ENCODE measurements around the gene IL34. TPM values are rescaled to one million over a fixed set of nuclear protein-coding genes. Genes with fewer than 3 reads are reported as not detected.
"Not testable (repeated sequence)": the region's sequence is repeated elsewhere in the genome, so short reads cannot be mapped to it uniquely, and the experiment has no call there.

Gene IL34
- polyA plus RNA-seq, 2 of the 4 experiments (the other 2 are of a cell fraction) = 0.25 to 0.40 TPM

- CTCF ChIA-PET = interaction anchor here (2.4 to 3.5 kb wide), 2 partner anchors 18 to 21 kb away, joined by 7 to 22 read pairs; no protein-coding TSS in a partner anchor
- FAIRE-seq = no peak
- POLR2A ChIA-PET = no interaction called here
- ATAC-seq = no peak
- DNase-seq (ENCODE audit: low read depth in 1 of 2, low spot score in 1 of 2) = no peak
- 85% methylated on average over 5 of the region's 5 CpGs for WGBS (ENCODE audit: missing lambda C conversion rate)
- Histone ChIP-seq H3K9me3 (peaks cover 12% of the 10 kb centered on the region; the same call in 2 of the 3 replicates), H3K4me1 (no peaks in the 10 kb centered on the region), H3K4me3 (no peak overlapping the region), H3K27ac (no peak overlapping the region), H3K4me2 (no peak overlapping the region)
- TF ChIP-seq ZFP36 (IDR thresholded peaks at IDR 0.05; ENCODE audit: borderline replicate concordance, partially characterized antibody) (no peak), SREBF2 (IDR thresholded peaks at IDR 0.05) (no peak), MAFK (IDR thresholded peaks at IDR 0.05; ENCODE audit: partially characterized antibody) (no peak), CHD2 (IDR thresholded peaks at IDR 0.05; ENCODE audit: low read length, partially characterized antibody) (no peak), JUN (IDR thresholded peaks at IDR 0.05) (no peak), RCOR1 (IDR thresholded peaks at IDR 0.05; ENCODE audit: low read depth, low read length) (no peak), POLR2AphosphoS2 (conservative IDR thresholded peaks at IDR 0.05; ENCODE audit: low read length) (no peak), EHF (CRISPR knock-in tag; IDR thresholded peaks at IDR 0.05) (no peak), EP300 (IDR thresholded peaks at IDR 0.05) (no peak), RAD21 (conservative IDR thresholded peaks at IDR 0.05 in 1 of 2, IDR thresholded peaks at IDR 0.05 in 1 of 2) (no peak), TFCP2L1 (CRISPR knock-in tag; IDR thresholded peaks at IDR 0.05) (no peak), HEYL (CRISPR knock-in tag; IDR thresholded peaks at IDR 0.05) (no peak), ZNF302 (CRISPR knock-in tag; IDR thresholded peaks at IDR 0.05) (no peak), KDM1A (IDR thresholded peaks at IDR 0.05; ENCODE audit: low read depth) (no peak)
- TF ChIP-seq, protein P1, sequence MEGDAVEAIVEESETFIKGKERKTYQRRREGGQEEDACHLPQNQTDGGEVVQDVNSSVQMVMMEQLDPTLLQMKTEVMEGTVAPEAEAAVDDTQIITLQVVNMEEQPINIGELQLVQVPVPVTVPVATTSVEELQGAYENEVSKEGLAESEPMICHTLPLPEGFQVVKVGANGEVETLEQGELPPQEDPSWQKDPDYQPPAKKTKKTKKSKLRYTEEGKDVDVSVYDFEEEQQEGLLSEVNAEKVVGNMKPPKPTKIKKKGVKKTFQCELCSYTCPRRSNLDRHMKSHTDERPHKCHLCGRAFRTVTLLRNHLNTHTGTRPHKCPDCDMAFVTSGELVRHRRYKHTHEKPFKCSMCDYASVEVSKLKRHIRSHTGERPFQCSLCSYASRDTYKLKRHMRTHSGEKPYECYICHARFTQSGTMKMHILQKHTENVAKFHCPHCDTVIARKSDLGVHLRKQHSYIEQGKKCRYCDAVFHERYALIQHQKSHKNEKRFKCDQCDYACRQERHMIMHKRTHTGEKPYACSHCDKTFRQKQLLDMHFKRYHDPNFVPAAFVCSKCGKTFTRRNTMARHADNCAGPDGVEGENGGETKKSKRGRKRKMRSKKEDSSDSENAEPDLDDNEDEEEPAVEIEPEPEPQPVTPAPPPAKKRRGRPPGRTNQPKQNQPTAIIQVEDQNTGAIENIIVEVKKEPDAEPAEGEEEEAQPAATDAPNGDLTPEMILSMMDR (IDR thresholded peaks at IDR 0.05) = no peak
- TF ChIP-seq, protein P2, sequence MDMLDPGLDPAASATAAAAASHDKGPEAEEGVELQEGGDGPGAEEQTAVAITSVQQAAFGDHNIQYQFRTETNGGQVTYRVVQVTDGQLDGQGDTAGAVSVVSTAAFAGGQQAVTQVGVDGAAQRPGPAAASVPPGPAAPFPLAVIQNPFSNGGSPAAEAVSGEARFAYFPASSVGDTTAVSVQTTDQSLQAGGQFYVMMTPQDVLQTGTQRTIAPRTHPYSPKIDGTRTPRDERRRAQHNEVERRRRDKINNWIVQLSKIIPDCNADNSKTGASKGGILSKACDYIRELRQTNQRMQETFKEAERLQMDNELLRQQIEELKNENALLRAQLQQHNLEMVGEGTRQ (IDR thresholded peaks at IDR 0.05) = no peak
Measured at GRCh38 chr16:70632273-70632672, 14.1 kb upstream of the IL34 start.

DNA sequence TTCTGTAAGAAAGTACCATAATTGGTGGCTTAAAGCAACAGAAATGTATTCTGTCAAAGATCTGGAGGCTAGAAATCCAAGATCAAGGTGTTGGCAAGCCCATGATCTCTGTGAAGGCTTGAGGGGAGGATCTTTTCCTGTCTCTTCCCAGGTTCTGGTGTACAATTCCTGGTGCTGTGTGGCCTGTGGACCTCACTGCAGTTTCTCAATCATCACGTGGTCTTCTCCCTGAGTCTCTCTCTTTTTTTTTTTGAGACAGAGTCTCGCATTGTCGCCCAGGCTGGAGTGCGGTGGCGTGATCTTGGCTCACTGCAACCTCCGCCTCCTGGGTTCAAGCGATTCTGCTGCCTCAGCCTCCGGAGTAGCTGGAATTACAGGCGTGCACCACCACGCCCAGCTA lies 12.7 kb upstream of the IL34 start:
- CTCF ChIA-PET = interaction anchor here (2.4 kb wide), 1 partner anchor 19 kb away, joined by 7 read pairs; no protein-coding TSS in a partner anchor
- H3K27ac ChIP-seq; H3K4me3 ChIP-seq; POLR2A ChIA-PET; H3K4me1 ChIP-seq; DNase-seq (ENCODE audit: low read depth in 1 of 2, low spot score in 1 of 2); FAIRE-seq; ATAC-seq; H3K4me2 ChIP-seq: not testable (repeated sequence)
- H3K9me3 ChIP-seq = peaks cover 12% of the 10 kb centered on the region; the same call in 2 of the 3 replicates
- 86% methylated on average over 10 of the region's 10 CpGs for WGBS (ENCODE audit: missing lambda C conversion rate)

GRCh38 chr16:70634861-70635260 lies 11.5 kb upstream of the IL34 start:
- CTCF ChIA-PET = interaction anchor here (0.6 to 1.5 kb wide), 2 partner anchors 20 to 183 kb away, joined by 4 to 6 read pairs; no protein-coding TSS in a partner anchor
- Histone ChIP-seq H3K4me1 (no peaks in the 10 kb centered on the region), H3K4me2 (no peak overlapping the region), H3K27ac (no peak overlapping the region), H3K9me3 (peaks cover 12% of the 10 kb centered on the region; the same call in 2 of the 3 replicates), H3K4me3 (no peak overlapping the region)
- ATAC-seq (no peak), DNase-seq (ENCODE audit: low read depth in 1 of 2, low spot score in 1 of 2) (no peak), FAIRE-seq (no peak)
- POLR2A ChIA-PET = no interaction called here
- 79% methylated on average over 4 of the region's 4 CpGs for WGBS (ENCODE audit: missing lambda C conversion rate)
- TF ChIP-seq ZC3H11A (IDR thresholded peaks at IDR 0.05) (no peak), POLR2A (IDR thresholded peaks at IDR 0.05; ENCODE audit: low read length) (no peak), ESRRA (IDR thresholded peaks at IDR 0.05; ENCODE audit: borderline replicate concordance, low read length) (no peak), RCOR1 (IDR thresholded peaks at IDR 0.05; ENCODE audit: low read depth, low read length) (no peak), REST (IDR thresholded peaks at IDR 0.05) (no peak), CEBPB (IDR thresholded peaks at IDR 0.05) (no peak), RNF2 (IDR thresholded peaks at IDR 0.05; ENCODE audit: borderline replicate concordance, low read depth) (no peak), ZFP36 (IDR thresholded peaks at IDR 0.05; ENCODE audit: borderline replicate concordance, partially characterized antibody) (no peak), RFX5 (IDR thresholded peaks at IDR 0.05) (no peak)
- TF ChIP-seq, protein P3, sequence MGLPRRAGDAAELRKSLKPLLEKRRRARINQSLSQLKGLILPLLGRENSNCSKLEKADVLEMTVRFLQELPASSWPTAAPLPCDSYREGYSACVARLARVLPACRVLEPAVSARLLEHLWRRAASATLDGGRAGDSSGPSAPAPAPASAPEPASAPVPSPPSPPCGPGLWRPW (IDR thresholded peaks at IDR 0.05) = no peak
- TF ChIP-seq, protein P4, sequence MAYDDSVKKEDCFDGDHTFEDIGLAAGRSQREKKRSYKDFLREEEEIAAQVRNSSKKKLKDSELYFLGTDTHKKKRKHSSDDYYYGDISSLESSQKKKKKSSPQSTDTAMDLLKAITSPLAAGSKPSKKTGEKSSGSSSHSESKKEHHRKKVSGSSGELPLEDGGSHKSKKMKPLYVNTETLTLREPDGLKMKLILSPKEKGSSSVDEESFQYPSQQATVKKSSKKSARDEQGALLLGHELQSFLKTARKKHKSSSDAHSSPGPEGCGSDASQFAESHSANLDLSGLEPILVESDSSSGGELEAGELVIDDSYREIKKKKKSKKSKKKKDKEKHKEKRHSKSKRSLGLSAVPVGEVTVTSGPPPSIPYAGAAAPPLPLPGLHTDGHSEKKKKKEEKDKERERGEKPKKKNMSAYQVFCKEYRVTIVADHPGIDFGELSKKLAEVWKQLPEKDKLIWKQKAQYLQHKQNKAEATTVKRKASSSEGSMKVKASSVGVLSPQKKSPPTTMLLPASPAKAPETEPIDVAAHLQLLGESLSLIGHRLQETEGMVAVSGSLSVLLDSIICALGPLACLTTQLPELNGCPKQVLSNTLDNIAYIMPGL (CRISPR knock-in tag; IDR thresholded peaks at IDR 0.05; ENCODE audit: borderline replicate concordance) = no peak
